Measurements from ENCODE around the gene TTLL8. TPM values are rescaled to one million over a fixed set of nuclear protein-coding genes. Genes with fewer than 3 reads are reported as not detected.

TTLL8 gene
- total RNA-seq, 1 experiment from 2014 or later = not detected

DNA sequence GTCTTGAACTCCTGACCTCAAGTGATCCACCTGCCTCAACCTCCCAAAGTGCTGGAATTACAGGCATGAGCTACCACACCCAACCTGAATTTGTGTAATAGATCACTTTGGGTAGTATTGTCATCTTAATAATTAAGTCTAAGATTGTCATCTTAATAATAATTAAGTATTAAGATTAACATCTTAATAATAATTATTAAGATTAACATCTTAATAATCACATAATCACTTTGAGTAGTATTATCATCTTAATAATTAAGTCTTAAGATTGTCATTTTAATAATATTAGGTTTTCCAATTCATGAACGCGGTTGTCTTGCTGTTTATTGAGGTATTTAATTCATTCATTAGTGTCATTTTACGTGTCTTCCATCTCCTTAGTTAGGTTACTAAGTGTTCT lies 40.0 kb upstream of the TTLL8 start:
- H3K4me1 ChIP-seq (ENCODE audit: insufficient read depth, low read length) = no peaks in the 10 kb centered on the region
- no peak overlapping the region for H3K9ac ChIP-seq (ENCODE audit: low read length)
- TF ChIP-seq, protein P1, sequence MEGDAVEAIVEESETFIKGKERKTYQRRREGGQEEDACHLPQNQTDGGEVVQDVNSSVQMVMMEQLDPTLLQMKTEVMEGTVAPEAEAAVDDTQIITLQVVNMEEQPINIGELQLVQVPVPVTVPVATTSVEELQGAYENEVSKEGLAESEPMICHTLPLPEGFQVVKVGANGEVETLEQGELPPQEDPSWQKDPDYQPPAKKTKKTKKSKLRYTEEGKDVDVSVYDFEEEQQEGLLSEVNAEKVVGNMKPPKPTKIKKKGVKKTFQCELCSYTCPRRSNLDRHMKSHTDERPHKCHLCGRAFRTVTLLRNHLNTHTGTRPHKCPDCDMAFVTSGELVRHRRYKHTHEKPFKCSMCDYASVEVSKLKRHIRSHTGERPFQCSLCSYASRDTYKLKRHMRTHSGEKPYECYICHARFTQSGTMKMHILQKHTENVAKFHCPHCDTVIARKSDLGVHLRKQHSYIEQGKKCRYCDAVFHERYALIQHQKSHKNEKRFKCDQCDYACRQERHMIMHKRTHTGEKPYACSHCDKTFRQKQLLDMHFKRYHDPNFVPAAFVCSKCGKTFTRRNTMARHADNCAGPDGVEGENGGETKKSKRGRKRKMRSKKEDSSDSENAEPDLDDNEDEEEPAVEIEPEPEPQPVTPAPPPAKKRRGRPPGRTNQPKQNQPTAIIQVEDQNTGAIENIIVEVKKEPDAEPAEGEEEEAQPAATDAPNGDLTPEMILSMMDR (conservative IDR thresholded peaks at IDR 0.05; ENCODE audit: low read depth, low read length) = no peak
- no peaks in the 10 kb centered on the region for H3K9me2 ChIP-seq (replicated peaks; ENCODE audit: low read length)
- no peaks in the 10 kb centered on the region for H4K20me1 ChIP-seq (ENCODE audit: low read length)
- intact Hi-C loops (cut with micrococcal nuclease) = no loop called here
- ChIA-PET POLR2A (ENCODE audit: unreplicated experiment) (no interaction called here), CTCF (no interaction called here)
- no peaks in the 10 kb centered on the region for H3K27me3 ChIP-seq (ENCODE audit: low read length)
- ATAC-seq (no peak), DNase-seq (no peak)
- BruUV-seq (replicated peaks) = no TSS peak
- no peak overlapping the region for H2AFZ ChIP-seq (ENCODE audit: low read length)
- H3K79me2 ChIP-seq (ENCODE audit: low read length) = no peaks in the 10 kb centered on the region
- H3F3A ChIP-seq (ENCODE audit: low read length, unreplicated experiment) = no peaks in the 10 kb centered on the region
- no peak overlapping the region for H3K4me3 ChIP-seq (ENCODE audit: low read length)
- H3K4me2 ChIP-seq (ENCODE audit: low read length) = no peak overlapping the region
- no peaks in the 10 kb centered on the region for H3K36me3 ChIP-seq (ENCODE audit: low read depth, low read length)
- H3K27ac ChIP-seq (ENCODE audit: low read length) = no peak overlapping the region
- H3K9me3 ChIP-seq (ENCODE audit: low read length) = no peaks in the 10 kb centered on the region

DNA sequence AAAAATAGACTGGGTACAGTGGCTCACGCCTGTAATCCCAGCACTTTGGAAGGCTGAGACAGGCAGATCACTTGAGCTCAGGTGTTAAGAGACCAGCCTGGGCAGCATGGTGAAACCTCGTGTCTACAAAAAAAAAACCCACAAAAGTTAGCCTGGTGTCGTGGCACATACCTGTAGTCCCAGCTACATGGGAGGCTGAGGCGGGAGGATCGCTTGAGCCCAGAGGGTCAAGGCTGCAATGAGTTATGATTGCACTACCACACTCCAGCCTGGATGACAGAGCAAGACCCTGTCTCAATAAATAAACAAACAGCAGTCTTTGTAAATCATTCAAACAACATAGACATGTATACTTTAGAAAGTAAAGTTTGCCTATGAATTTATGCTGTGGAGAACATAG lies 34.2 kb upstream of the TTLL8 start:
- Histone ChIP-seq H3K9me3 (ENCODE audit: low read length) (no peaks in the 10 kb centered on the region), H3K36me3 (ENCODE audit: low read depth, low read length) (no peaks in the 10 kb centered on the region), H3K27ac (ENCODE audit: low read length) (no peak overlapping the region), H3K9me2 (replicated peaks; ENCODE audit: low read length) (no peaks in the 10 kb centered on the region), H3K79me2 (ENCODE audit: low read length) (no peaks in the 10 kb centered on the region), H2AFZ (ENCODE audit: low read length) (no peak overlapping the region), H3F3A (ENCODE audit: low read length, unreplicated experiment) (no peaks in the 10 kb centered on the region), H3K4me2 (ENCODE audit: low read length) (no peak overlapping the region), H3K27me3 (ENCODE audit: low read length) (no peaks in the 10 kb centered on the region), H3K9ac (ENCODE audit: low read length) (no peak overlapping the region), H3K4me1 (ENCODE audit: insufficient read depth, low read length) (no peaks in the 10 kb centered on the region), H3K4me3 (ENCODE audit: low read length) (no peak overlapping the region), H4K20me1 (ENCODE audit: low read length) (no peaks in the 10 kb centered on the region)
- no TSS peak for BruUV-seq (replicated peaks)
- POLR2A ChIA-PET (ENCODE audit: unreplicated experiment) = interaction anchor here (0.6 kb wide), 1 partner anchor 72 kb away, joined by 3 read pairs; no protein-coding TSS in a partner anchor
- ATAC-seq (no peak), DNase-seq (no peak)
- TF ChIP-seq EZH2phosphoT487 (IDR thresholded peaks at IDR 0.05; ENCODE audit: borderline replicate concordance, low read length) (no peak), EZH2 (IDR thresholded peaks at IDR 0.05; ENCODE audit: low read length, unreplicated experiment) (no peak)
- TF ChIP-seq, protein P1 (conservative IDR thresholded peaks at IDR 0.05; ENCODE audit: low read depth, low read length) = no peak
- intact Hi-C loops (cut with micrococcal nuclease) = no loop called here
- CTCF ChIA-PET = no interaction called here

DNA sequence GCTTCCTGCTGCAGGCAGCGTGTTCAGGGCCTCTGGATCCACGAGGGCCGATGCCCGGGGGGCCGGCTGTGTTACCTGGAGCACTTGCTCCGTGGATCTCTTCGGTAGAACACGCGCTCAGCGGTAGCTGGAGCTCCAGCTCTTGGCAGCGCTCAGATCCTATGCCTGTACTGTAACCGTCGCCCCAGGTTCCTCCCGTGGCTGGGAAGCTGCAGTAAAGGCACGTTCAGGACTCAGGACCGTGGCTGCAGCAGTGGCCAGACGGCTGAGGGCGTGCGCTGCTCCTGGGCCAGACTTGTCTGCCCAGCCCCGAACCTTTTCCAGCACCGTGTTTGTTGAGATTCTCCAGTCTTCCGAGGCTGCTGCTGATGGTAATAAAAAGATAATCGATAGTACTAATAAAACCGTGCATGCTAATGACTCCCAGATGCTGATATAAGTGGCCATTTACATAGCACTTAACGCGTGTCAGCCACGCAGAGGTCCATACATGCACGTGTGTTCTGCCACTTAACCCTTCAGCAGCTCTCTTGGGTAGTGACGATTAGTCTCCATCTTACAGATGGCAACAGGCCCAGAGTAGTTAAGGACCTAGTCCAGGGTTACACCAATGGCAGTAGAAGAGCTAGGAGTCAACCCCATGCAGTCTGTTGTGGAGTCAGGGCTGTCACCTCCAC lies 33.1 kb upstream of the TTLL8 start:
- H4K20me1 ChIP-seq (ENCODE audit: low read length) = no peaks in the 10 kb centered on the region
- no peaks in the 10 kb centered on the region for H3K79me2 ChIP-seq (ENCODE audit: low read length)
- H3K9me2 ChIP-seq (replicated peaks; ENCODE audit: low read length) = no peaks in the 10 kb centered on the region
- DNase-seq (no peak), ATAC-seq (no peak)
- BruUV-seq (replicated peaks) = no TSS peak
- H3K27me3 ChIP-seq (ENCODE audit: low read length) = no peaks in the 10 kb centered on the region
- H3K27ac ChIP-seq (ENCODE audit: low read length) = no peak overlapping the region
- H3K9me3 ChIP-seq (ENCODE audit: low read length) = no peaks in the 10 kb centered on the region
- H3K9ac ChIP-seq (ENCODE audit: low read length) = no peak overlapping the region
- no peaks in the 10 kb centered on the region for H3K4me1 ChIP-seq (ENCODE audit: insufficient read depth, low read length)
- intact Hi-C loops (cut with micrococcal nuclease) = no loop called here
- no peak overlapping the region for H2AFZ ChIP-seq (ENCODE audit: low read length)
- H3K4me3 ChIP-seq (ENCODE audit: low read length) = no peak overlapping the region
- POLR2A ChIA-PET (ENCODE audit: unreplicated experiment) = no interaction called here
- H3K36me3 ChIP-seq (ENCODE audit: low read depth, low read length) = no peaks in the 10 kb centered on the region
- CTCF ChIA-PET = no interaction called here
- no peak overlapping the region for H3K4me2 ChIP-seq (ENCODE audit: low read length)
- no peaks in the 10 kb centered on the region for H3F3A ChIP-seq (ENCODE audit: low read length, unreplicated experiment)
- no peak for TF ChIP-seq EZH2 (IDR thresholded peaks at IDR 0.05; ENCODE audit: low read length, unreplicated experiment)
- TF ChIP-seq, protein P1 (conservative IDR thresholded peaks at IDR 0.05; ENCODE audit: low read depth, low read length) = no peak
- TF ChIP-seq EZH2phosphoT487 (IDR thresholded peaks at IDR 0.05; ENCODE audit: borderline replicate concordance, low read length) = no peak

Data from PC-3 (cell line).